Keratinocyte (primary cell): ENCODE measurements around the gene GSTO2. TPM values are rescaled to one million over a fixed set of nuclear protein-coding genes. Genes with fewer than 3 reads are reported as not detected.

Experiments
- DNase-seq: peaks from one replicate; pipeline ENCODE4 v3.0.0-alpha.2; 2011; ENCODE audit warnings: low read depth, missing footprints, low spot score
- FAIRE-seq: peaks from 2 replicates; lab custom pipeline; 2011; peaks lifted over from hg19 to GRCh38; lab: Jason Lieb, UNC
- H2AFZ ChIP-seq: 2 replicates; pipeline ENCODE4 v1.6.0; 2012; ENCODE audit warnings: low read length, control low read depth, inconsistent platforms; ENCODE audit not compliant: control insufficient read depth
- H3K27ac ChIP-seq: 2 replicates; pipeline ENCODE4 v1.5.1; 2011; ENCODE audit warnings: low read length; ENCODE audit not compliant: control insufficient read depth, insufficient read depth
- H3K27me3 ChIP-seq: 3 replicates; pipeline ENCODE4 v1.6.0; 2011; ENCODE audit warnings: low read length; ENCODE audit not compliant: control insufficient read depth, insufficient read depth; ENCODE audit errors: extremely low read depth
- H3K36me3 ChIP-seq, 2 experiments: 2 replicates in 1 of 2; 3 replicates in 1 of 2; pipeline ENCODE4 v1.5.1; 2011; ENCODE audit warnings: low read length in 2 of 2, mild to moderate bottlenecking in 1 of 2; ENCODE audit not compliant: control insufficient read depth in 2 of 2, insufficient read depth in 2 of 2; ENCODE audit errors: extremely low read depth in 1 of 2
- H3K4me1 ChIP-seq: 3 replicates; pipeline ENCODE4 v1.5.1; 2011; ENCODE audit warnings: low read length; ENCODE audit not compliant: control insufficient read depth, insufficient read depth; ENCODE audit errors: extremely low read depth
- H3K4me2 ChIP-seq: 3 replicates; pipeline ENCODE4 v1.6.0; 2011; ENCODE audit warnings: low read depth, low read length; ENCODE audit not compliant: control insufficient read depth, insufficient read depth; ENCODE audit errors: extremely low read depth
- H3K4me3 ChIP-seq, 3 experiments: fragments of 200-600 bp in 1 of 3; sonication (generic) in 1 of 3; 2 replicates in 2 of 3; 3 replicates in 1 of 3; pipeline ENCODE4 v1.5.1; 2011 to 2016; ENCODE audit warnings: low read length in 3 of 3, mild to moderate bottlenecking in 3 of 3, control low read depth in 2 of 3, inconsistent platforms in 1 of 3, low read depth in 1 of 3, mixed read lengths in 1 of 3, mixed run types in 1 of 3, moderate library complexity in 1 of 3; ENCODE audit not compliant: control insufficient read depth in 2 of 3, insufficient read depth in 2 of 3; ENCODE audit errors: extremely low read depth in 1 of 3
- H3K79me2 ChIP-seq: 2 replicates; pipeline ENCODE4 v1.6.0; 2012; ENCODE audit warnings: low read length; ENCODE audit not compliant: control insufficient read depth, insufficient read depth
- H3K9ac ChIP-seq: 3 replicates; pipeline ENCODE4 v1.6.0; 2011; ENCODE audit warnings: low read length; ENCODE audit not compliant: control insufficient read depth, insufficient read depth; ENCODE audit errors: extremely low read depth
- H3K9me1 ChIP-seq: 3 replicates; pipeline ENCODE4 v1.6.0; 2011; ENCODE audit warnings: low read length; ENCODE audit not compliant: control insufficient read depth, insufficient read depth; ENCODE audit errors: extremely low read depth
- H3K9me3 ChIP-seq: 2 replicates; pipeline ENCODE4 v1.5.1; 2012; ENCODE audit warnings: low read depth, low read length; ENCODE audit not compliant: control insufficient read depth
- H4K20me1 ChIP-seq: 3 replicates; pipeline ENCODE4 v1.6.0; 2011; ENCODE audit warnings: low read length; ENCODE audit not compliant: control insufficient read depth, insufficient read depth; ENCODE audit errors: extremely low read depth
- CTCF ChIP-seq, 3 experiments: IDR thresholded peaks in 1 of 3; conservative IDR thresholded peaks in 1 of 3; optimal IDR thresholded peaks in 1 of 3; 2 replicates in 2 of 3; 3 replicates in 1 of 3; pipeline versions ENCODE3 to v1.5.1; 2011; ENCODE audit warnings: low read length in 3 of 3, mild to moderate bottlenecking in 3 of 3, moderate library complexity in 2 of 3, control low read depth in 1 of 3, inconsistent platforms in 1 of 3; ENCODE audit not compliant: insufficient read depth in 2 of 3; ENCODE audit errors: extremely low read depth in 1 of 3
- EZH2 ChIP-seq: IDR thresholded peaks from one replicate; pipeline ENCODE4 v1.6.1; 2012; ENCODE audit warnings: inconsistent platforms, mild to moderate bottlenecking, low read length, moderate library complexity
- dilution Hi-C: fragments of 300-500 bp; cut with MboI; formaldehyde crosslinking; loops from one replicate; pipeline ENCODE4 v1.7.0; 2020; ENCODE audit warnings: low sequenced_read_pairs; ENCODE audit not compliant: extremely low pct_ligation_motif_present
- polyA plus RNA-seq, 5 experiments: library from polyadenylated mRNA; depleted of rRNA in 3 of 5; stranded (reverse) in 3 of 5; stranded (forward) in 1 of 5; unstranded in 1 of 5; fragments of >200 nt; gene quantifications; 1 replicate in 1 of 5; 2 replicates in 3 of 5; 3 replicates in 1 of 5; pipeline versions ENCODE4 v1.2.1 to v1.2.3, GENCODE V29; 2011 to 2012; ENCODE audit warnings: missing spikeins in 2 of 5, low read depth in 1 of 5, low replicate concordance in 1 of 5

Gene GSTO2
- polyA plus RNA-seq, 1 donor (not counting 4 experiments of a cell fraction or from before 2014, with no cell fraction given), result 56.9 TPM

GRCh38 chr10:104325436-104326435 lies 56.8 kb downstream of the GSTO2 start:
- no peak overlapping the region for H3K4me2 ChIP-seq
- peaks cover 72% of the 10 kb centered on the region for H3K4me1 ChIP-seq
- no peaks in the 10 kb centered on the region for H3K9me1 ChIP-seq
- no peaks in the 10 kb centered on the region for H3K27me3 ChIP-seq
- H3K79me2 ChIP-seq, result peaks cover 61% of the 10 kb centered on the region
- no peak overlapping the region for H3K4me3 ChIP-seq
- H3K9me3 ChIP-seq, result no peaks in the 10 kb centered on the region
- H4K20me1 ChIP-seq, result no peaks in the 10 kb centered on the region
- no peak overlapping the region for H2AFZ ChIP-seq
- no peak overlapping the region for H3K27ac ChIP-seq
- no peak overlapping the region for H3K9ac ChIP-seq
- dilution Hi-C loops, result no loop called here
- FAIRE-seq (no peak), DNase-seq (no peak)
- TF ChIP-seq CTCF (optimal IDR thresholded peaks at IDR 0.05 in 1 of 3, IDR thresholded peaks at IDR 0.05 in 1 of 3, conservative IDR thresholded peaks at IDR 0.05 in 1 of 3; ENCODE audit: extremely low read depth in 1 of 3, insufficient read depth in 2 of 3, low read length in 3 of 3) (no peak), EZH2 (no peak)
- peaks cover 1 to 21% of the 10 kb centered on the region in 2 experiments for H3K36me3 ChIP-seq

- H2AFZ ChIP-seq, result no peak overlapping the region
- peaks cover 59% of the 10 kb centered on the region for H3K79me2 ChIP-seq
- H3K9me3 ChIP-seq, result no peaks in the 10 kb centered on the region
- no peak overlapping the region for H3K9ac ChIP-seq
- H3K27ac ChIP-seq, result peak overlapping the region; percentile 99
- H3K36me3 ChIP-seq, result peaks cover 1 to 14% of the 10 kb centered on the region in 2 experiments
- no peaks in the 10 kb centered on the region for H3K27me3 ChIP-seq
- peaks cover 72% of the 10 kb centered on the region for H3K4me1 ChIP-seq
- TF ChIP-seq CTCF (optimal IDR thresholded peaks at IDR 0.05 in 1 of 3, IDR thresholded peaks at IDR 0.05 in 1 of 3, conservative IDR thresholded peaks at IDR 0.05 in 1 of 3; ENCODE audit: extremely low read depth in 1 of 3, insufficient read depth in 2 of 3, low read length in 3 of 3) (no peak), EZH2 (no peak)
- DNase-seq (no peak), FAIRE-seq (no peak)
- no peak overlapping the region for H3K4me3 ChIP-seq
- H3K9me1 ChIP-seq, result peaks cover 4% of the 10 kb centered on the region
- H3K4me2 ChIP-seq, result no peak overlapping the region
- dilution Hi-C loops, result no loop called here
- no peaks in the 10 kb centered on the region for H4K20me1 ChIP-seq
Measured at GRCh38 chr10:104326991-104327610, 58.1 kb downstream of the GSTO2 start.
